ENCODE data around the gene ZMYND8. TPM values are rescaled to one million over a fixed set of nuclear protein-coding genes. Genes with fewer than 3 reads are reported as not detected.

The ZMYND8 gene
- total and polyA plus RNA-seq, 4 donors = 14.2 to 46.4 (median 30.1) TPM

- Histone ChIP-seq H3K9ac (ENCODE audit: insufficient read depth in 1 of 2, low read length in 2 of 2) (peak overlapping the region in 1 of 2 donors; percentile 76), H3K9me3 (ENCODE audit: control insufficient read depth in 4 of 4, insufficient read depth in 3 of 4, low read length in 3 of 4) (no peaks in the 10 kb centered on the region), H3K27me3 (ENCODE audit: control insufficient read depth in 3 of 3, insufficient read depth in 3 of 3, low read length in 2 of 3) (no peaks in the 10 kb centered on the region), H3K4me1 (ENCODE audit: control insufficient read depth in 5 of 5, insufficient read depth in 5 of 5, low read length in 5 of 5) (peaks cover 23 to 99% (median 61%) of the 10 kb centered on the region in 5 donors), H3K4me3 (no peak overlapping the region), H3K27ac (ENCODE audit: low read depth in 1 of 2, low read length in 1 of 2) (peak overlapping the region; percentile 88 to 99), H3K36me3 (ENCODE audit: control insufficient read depth in 4 of 4, insufficient read depth in 4 of 4, low read length in 4 of 4) (no peaks in the 10 kb centered on the region)
- TF ChIP-seq CTCF (IDR thresholded peaks at IDR 0.05; ENCODE audit: control extremely low read depth, extremely low read depth) = no peak
- peak in 2 of 3 donors; percentile 54 to 60 for DNase-seq
- WGBS, 2 donors = 33 to 43% methylated on average over 7 of the region's 7 CpGs
- ATAC-seq (ENCODE audit: insufficient read depth, low FRiP score) = no peak
Measured at GRCh38 chr20:47353692-47354463, 2.6 kb downstream of the ZMYND8 start.

- TF ChIP-seq CTCF (IDR thresholded peaks at IDR 0.05; ENCODE audit: control extremely low read depth, extremely low read depth) = no peak
- no peak for ATAC-seq (ENCODE audit: insufficient read depth, low FRiP score)
- Histone ChIP-seq H3K9me3 (ENCODE audit: control insufficient read depth in 4 of 4, insufficient read depth in 3 of 4, low read length in 3 of 4) (no peaks in the 10 kb centered on the region), H3K27me3 (ENCODE audit: control insufficient read depth in 3 of 3, insufficient read depth in 3 of 3, low read length in 2 of 3) (no peaks in the 10 kb centered on the region), H3K9ac (ENCODE audit: insufficient read depth in 1 of 2, low read length in 2 of 2) (peak overlapping the region in 1 of 2 donors; percentile 76), H3K27ac (ENCODE audit: low read depth in 1 of 2, low read length in 1 of 2) (peak overlapping the region; percentile 94 to 99), H3K4me1 (ENCODE audit: control insufficient read depth in 5 of 5, insufficient read depth in 5 of 5, low read length in 5 of 5) (peaks cover 22 to 99% (median 62%) of the 10 kb centered on the region in 5 donors), H3K4me3 (no peak overlapping the region), H3K36me3 (ENCODE audit: control insufficient read depth in 4 of 4, insufficient read depth in 4 of 4, low read length in 4 of 4) (no peaks in the 10 kb centered on the region)
- DNase-seq = peak in 2 of 3 donors; percentile 38 to 47
- 49 to 50% methylated on average over 3 of the region's 3 CpGs for WGBS, 2 donors
Measured at GRCh38 chr20:47353239-47353691, 3.2 kb downstream of the ZMYND8 start.

GRCh38 chr20:47352332-47353238, 3.9 kb downstream of the ZMYND8 start:
- ATAC-seq (ENCODE audit: insufficient read depth, low FRiP score) = no peak
- TF ChIP-seq CTCF (IDR thresholded peaks at IDR 0.05; ENCODE audit: control extremely low read depth, extremely low read depth) = no peak
- Histone ChIP-seq H3K4me3 (peak overlapping the region; percentile 10), H3K27ac (ENCODE audit: low read depth in 1 of 2, low read length in 1 of 2) (peak overlapping the region; percentile 94 to 99), H3K9me3 (ENCODE audit: control insufficient read depth in 4 of 4, insufficient read depth in 3 of 4, low read length in 3 of 4) (no peaks in the 10 kb centered on the region), H3K27me3 (ENCODE audit: control insufficient read depth in 3 of 3, insufficient read depth in 3 of 3, low read length in 2 of 3) (no peaks in the 10 kb centered on the region), H3K9ac (ENCODE audit: insufficient read depth in 1 of 2, low read length in 2 of 2) (peak overlapping the region; percentile 17 to 76), H3K36me3 (ENCODE audit: control insufficient read depth in 4 of 4, insufficient read depth in 4 of 4, low read length in 4 of 4) (peaks cover 0 to 2% (median 0%) of the 10 kb centered on the region in 4 donors), H3K4me1 (ENCODE audit: control insufficient read depth in 5 of 5, insufficient read depth in 5 of 5, low read length in 5 of 5) (peaks cover 20 to 98% (median 65%) of the 10 kb centered on the region in 5 donors)
- 33 to 49% methylated on average over 13 of the region's 13 CpGs for WGBS, 2 donors
- DNase-seq = peak in 2 of 3 donors; percentile 56 to 57
